GM21526 (cell line): ENCODE results near the gene NDUFC1.

Experiments
- ATAC-seq: cut with Tn5 transposase; IDR thresholded peaks from one replicate; pipeline ENCODE4 v1.9.1; 2021; ENCODE audit warnings: moderate library complexity; ENCODE audit not compliant: unreplicated experiment, low FRiP score

Gene NDUFC1

DNA sequence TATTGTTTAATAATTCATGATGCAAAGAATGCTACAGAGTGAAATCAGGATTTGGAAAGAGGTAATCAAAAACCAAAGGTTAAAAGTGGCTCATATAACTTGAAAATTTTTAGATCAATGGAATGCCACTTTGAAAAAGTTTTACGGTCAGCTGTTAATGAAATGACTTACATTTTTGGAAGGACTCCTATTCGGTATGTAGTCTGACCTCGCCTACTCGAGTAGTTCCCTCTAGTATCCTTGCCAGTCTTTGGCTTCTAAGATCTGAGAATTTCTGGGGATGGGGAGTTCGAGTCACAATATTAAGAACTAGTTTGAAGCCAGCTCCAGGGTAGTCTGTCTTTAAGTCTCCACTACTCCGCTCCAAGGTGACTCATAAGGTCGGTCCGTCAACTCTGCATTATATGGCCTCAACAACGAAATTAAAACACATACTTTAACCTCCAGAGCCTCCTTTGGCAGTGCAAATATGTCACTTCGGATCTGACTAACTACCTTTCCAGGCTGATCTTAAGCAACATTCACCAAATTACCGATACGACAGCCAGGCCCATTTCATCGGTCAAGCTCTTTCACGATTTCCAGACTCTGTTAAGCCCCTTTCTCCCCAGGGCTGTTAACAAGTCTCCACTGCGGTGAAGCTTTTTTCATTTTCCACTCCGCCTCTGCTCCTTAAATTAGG is 1.7 kb downstream of the NDUFC1 start:
- ATAC-seq, result peak; percentile 9

DNA sequence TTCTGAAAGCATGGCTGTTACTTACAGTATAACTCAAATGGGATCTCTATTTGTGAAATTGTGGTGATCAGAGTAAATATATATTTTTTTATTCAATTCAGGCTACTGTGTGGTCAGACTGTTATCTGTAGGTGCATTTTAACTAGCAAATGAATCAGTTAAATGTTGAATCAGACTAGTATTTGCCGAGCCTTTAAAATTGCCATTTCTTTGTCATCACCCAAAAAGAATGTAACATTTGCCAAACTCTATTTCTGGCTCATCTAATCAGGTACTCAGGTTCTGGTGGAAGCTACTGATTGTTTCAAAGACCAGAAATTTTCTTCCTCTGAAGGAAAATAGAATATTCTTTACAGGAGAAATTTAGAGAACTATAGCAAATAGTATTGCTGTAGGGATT is 2.7 kb downstream of the NDUFC1 start:
- ATAC-seq, result no peak

DNA sequence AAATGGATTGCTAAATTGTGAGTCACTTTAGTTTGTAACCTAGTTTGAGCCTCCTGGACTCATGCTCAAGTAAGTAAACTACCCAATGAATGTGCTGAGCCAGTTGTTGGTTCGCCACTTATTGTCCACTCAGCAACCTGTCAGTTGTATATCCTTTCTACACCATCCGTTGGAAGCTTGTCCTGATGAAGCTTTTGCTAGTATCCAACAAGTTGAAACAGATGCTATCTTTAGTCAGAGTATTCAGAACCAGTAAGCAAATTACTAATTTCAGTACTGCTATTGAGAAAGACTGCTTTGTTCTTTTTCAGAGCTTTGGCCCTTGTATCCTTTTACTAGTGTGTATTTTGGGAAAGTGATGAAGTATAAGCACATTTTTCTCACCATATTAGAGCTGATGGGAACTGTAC is 5.3 kb downstream of the NDUFC1 start:
- ATAC-seq, result no peak

DNA sequence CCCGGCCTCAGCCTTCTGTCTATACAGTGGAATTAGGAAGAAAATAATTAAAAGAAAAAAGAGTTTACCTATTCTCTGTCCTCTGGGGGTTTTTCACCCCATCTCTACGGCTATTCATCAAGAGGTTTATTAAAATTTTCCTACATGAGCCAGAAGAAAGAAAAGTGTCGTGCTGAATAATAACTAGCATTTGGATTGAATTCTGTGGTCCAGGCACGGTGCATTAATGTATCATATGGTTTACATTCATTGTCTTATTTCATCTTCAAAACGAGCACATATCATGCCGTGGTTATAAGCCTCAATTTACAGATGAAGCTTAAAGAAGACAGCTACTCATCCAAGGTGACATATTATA is 6.4 kb downstream of the NDUFC1 start:
- ATAC-seq, result peak; percentile 1

DNA sequence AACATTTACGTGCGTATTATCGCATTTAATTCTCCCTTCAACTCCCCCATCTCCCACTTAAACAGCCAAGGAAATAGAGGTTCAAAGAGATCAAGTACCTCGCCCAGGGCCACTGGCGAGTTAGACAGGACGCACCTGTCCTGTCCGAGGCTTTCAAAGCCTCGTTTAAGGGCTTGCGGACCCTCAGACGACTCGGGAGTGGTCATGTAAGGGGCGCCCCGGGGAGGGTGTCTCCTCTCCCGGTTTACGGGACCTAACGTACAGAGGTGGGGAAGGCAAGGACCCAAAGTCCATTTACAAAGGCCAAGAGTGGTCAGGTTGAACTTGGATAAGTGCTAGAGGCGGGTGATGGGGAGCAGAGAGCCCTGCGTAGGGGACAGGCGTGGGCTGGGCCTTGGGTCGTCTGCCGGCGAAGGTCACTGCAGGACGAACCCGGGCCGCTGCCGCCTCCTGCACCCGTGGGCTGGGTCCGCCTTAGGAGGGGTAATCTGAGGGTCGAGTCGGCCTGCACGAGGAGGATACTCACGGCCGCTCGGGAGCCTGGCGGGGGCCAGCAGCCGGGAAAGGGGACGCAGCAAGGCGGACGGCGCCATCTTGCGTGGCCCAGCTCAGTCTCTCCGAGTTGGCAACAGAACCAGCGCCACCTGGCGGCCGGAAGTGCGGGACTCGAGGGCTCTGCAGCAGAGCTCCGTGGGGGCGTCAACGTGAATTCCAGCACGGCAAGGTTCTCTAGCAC is 6.9 kb downstream of the NDUFC1 start:
- ATAC-seq, result peak; percentile 96

DNA sequence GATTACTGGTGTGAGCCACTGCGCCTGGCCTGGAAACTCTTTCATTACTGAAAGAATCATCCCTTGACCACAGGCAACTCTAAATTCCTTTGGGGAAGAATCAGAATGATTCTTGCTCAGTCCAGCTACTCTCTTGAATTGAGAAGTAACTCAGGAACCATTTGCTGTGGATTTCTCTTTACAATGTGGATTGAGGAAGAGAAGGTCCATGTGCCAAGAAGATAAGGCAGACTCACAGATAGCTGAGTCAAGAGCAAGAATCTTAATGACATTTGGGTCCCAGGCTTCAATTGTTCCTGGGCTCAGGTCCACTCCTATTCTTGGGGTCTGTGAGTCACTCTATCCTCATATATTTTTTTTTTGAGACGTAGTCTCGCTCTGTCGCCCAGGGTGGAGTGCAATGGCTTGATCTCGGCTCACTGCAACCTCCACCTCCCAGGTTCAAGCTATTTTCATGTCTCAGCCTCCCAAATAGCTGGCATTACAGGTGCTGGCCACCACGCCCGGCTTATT is 16.0 kb downstream of the NDUFC1 start:
- ATAC-seq, result no peak

DNA sequence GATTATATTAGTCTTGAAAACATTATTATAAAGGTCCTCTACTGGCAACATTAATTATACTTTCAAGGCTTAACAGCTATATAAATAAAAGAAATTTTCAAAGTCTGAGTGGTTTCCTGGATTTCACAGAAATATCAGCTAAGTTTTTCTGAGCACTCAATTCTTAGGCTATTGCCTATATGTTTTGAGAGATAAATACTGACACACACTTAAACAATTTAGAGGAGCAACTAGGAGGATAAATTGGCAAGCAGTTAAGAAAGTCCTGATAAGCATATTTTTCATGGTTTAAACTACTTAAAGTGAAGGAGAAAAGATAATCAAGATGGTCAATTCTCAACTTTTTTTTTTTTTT is 19.6 kb downstream of the NDUFC1 start:
- no peak for ATAC-seq

DNA sequence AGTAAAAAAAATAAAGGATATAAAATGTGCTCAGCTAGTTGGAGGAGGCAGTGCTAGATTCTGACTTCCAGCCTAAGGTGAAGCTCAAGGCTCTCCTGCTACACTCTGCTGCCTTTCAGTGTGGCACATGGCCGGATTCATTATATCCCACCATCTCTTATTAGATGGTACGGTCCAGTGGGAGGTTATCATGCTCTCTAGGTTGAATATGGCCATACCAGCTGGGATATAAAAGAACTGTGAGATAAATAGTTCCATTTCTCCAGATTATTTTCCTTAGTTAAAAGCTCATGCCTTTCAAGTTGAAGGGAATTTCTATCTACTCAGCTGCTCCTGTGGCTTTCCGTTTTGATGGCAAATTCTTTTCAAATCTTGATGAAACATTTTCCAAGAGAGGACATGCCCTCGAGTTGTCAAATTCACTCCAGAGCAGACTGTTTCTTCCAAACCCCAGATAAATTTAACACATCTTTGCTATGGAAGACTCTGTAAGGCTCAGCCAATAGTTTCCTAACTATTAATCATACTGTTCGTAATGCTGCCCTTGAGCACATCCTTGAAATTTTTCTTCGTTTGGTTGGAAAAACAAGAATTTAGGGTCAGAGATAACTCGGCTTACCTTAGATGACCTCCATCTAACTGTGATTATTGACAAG is 20.1 kb downstream of the NDUFC1 start:
- ATAC-seq, result no peak

DNA sequence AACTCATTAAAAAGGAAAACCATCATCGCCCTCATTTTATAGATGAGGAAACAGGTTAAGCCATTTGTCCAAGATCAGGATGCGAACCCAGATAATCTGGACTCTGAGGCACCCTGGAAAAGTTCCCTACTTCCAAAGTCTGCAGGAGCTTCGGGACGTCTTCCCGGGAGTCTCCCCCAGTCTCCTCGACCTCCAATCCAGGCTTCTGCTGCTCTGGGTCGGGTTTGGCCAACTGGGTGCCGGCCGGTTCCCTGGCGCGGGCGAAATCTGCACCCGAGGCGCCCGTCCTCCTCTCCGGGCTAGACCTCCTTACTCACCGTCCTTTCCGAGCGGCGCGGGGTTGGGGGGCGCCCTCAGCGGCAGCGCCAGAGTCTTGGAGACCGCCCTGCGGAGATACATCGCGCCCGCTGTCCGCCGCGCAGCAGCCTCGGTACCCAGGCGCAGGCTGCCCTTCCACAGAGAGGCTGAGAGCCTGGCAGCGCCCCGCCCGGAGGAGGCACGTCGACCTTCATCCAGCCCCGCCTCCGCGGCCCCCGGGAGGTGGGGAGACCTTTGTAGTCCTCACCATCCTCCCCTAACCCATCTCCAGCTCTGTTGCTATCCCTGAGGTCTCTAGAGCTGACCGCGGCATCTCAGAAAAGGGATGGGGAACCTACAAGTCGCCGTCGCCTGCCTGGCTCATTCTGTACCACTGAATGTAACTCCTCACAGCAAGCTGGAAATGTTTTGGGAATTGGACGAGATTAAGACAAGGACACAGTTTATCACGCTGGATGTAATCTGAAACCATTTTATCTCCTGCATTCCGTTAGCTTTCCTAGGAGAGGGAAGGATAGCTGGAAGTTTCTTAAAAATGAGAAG is 22.3 kb downstream of the NDUFC1 start, which contains the start of gene MGARP:
TSS of gene MGARP (minus strand) at position 466 of the 861 bp plus-strand sequence. CDS start at position 399, 67 bp downstream.
- no peak for ATAC-seq

DNA sequence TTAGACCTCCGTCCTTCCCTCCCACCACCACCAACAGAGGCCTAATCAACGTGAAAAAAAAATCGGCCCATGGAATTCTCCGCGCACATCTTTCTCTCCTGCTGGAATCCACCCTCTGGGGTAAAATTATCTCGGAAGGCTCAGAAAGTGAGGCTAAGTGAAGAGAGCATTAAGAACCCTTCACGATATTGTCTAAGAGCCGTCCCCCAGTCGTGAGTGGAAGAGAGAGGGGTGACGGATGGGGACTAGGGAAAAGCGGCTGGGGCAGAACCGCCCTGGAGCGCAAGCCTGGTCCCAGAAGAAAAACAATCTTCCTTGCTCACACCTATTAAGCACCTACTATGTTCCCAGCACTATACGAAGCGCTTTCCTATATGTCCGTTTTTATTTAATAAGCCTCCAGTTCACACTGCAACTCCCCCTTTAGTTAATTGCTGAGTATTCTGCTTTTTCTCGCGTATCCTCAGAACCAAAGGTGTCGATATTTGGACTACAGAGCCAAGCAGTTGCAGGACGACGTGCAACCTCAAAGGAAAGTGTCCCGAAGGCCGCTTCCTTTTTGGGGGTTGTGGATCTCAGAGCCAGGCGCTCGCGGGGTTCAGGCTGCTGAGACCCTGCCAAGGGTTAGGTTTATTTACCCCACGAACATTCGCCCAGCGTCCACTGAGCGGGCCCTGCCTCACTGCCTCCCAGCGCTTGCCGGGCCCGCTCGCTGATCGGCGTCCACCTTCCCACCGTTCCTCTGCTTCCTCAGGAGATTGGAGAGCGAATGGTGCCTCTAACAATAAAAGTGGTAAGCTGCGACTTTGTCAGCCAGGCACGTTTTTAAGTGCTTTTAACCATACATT is 23.1 kb downstream of the NDUFC1 start:
- ATAC-seq, result no peak

DNA sequence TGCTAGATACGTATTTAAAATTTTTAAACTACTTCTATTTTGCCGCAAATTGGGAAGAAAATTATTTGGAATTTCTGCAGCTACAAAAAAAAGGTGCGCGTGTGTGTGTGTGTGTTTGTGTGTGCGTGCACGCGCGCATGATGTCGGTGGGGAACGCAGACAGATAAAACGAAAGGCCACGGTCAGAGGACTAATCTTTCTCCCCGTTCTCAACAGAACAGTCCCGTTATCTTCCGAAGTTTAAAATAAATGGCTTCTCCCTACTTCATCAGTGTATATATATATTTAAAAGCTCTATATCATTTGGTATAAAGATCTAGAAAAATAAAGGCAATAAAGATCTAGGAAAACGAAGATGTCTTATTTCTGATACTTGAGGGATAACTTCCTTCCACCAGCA is 23.8 kb downstream of the NDUFC1 start:
- ATAC-seq, result no peak

DNA sequence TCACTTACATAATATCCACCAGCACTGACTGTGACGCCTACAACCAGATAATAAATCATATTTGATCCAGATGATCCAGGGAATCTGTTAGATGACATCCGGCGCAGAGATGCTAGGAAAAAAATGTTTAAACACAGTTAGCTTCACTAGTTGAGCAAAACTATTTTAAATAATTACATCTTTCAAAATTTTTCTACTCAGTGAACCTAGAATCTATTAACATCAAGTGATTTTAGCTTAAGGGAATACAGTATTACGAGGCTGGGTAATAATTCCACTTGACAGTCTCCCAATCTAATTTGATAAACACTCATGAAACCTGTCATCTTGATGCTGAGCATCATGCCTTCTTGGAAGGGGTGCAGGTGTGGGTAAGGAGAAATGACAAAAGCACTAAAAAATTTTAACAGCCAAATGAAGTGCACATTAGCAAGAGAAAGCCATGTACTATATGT is 27.0 kb downstream of the NDUFC1 start:
- no peak for ATAC-seq

DNA sequence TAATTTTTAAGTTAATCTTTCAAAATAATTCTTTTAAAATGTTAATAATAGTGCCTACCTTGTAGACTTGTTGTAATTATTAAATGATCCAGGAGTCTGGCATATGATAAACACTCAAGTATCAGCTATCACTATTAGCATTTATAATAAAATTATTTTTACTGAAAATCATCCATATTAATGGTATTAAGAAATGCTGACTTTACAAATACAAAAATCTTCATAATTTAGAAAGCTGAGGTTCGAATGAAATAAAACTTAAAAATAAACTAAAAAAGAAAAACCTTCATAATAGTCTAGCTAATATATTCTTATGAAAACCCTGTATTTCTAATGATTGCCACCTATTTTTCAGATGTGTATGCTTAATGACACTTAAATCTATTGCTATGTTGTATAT is 27.5 kb downstream of the NDUFC1 start:
- no peak for ATAC-seq

DNA sequence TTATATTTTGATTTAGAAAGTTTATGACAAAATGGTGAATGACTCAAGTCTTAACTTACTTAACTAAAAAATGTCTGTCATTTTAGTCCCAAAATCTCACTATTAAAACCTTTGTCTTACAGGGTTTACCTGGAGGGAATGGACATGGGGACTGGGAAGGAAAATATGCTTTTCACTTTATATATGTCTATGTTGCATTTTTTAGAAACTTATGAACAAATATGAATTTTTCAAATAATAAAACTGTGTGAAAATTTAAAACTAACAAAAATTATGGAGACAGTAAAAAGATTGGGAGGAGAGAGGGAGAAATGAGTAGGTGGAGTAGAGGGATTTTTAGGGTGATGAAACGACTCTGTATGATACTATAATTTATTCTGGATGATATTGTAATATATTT is 28.4 kb downstream of the NDUFC1 start:
- ATAC-seq, result no peak

DNA sequence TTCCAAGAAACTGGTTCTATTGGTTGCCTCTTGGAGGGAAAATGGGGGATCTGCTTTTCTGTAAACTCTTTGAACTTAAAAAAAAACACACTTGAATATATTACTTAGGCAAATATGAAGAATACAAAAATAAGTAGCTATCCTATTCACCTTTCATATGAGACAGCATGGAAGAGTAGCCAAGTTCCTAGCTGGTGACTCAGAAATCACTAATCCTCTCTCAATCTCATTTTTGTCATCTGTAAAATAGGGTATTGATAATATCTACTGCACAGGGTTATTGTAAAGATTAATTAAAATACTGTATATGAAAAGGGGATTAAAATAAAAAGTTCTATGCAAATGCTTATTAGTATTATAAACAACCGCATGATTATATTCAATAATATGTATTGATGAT is 35.0 kb downstream of the NDUFC1 start:
- no peak for ATAC-seq

DNA sequence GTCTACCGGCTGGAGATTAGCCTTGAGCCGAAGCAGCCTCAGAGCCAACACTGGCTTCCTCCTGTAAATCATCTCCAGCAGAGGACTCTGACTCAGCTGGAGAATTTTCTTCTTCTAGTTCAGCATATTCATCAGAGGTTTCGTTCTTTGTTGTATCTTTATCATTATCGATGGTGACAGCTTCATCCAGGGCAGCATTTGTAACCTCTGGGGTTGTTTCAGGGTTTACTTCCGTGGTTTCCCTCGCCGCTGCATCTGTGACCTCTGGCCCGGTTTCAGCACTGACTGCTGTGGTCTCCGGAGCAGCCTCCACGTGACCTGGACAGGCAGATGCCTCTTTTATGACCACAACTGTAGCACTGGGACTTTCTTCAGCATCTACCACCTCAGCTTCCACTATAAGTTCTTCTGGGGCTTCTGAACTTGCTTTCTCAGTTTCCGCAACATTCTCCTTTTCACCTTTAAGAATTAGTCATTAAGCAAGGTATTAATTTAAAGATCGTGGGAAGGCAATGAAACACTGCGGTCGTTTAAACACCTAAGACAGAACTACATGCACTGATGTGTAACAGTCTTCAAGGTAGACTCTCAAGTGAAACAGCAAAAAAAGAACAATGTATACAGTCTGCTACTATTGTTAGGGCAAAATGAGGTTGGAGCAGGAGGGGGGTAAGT is 35.6 kb downstream of the NDUFC1 start:
- peak; percentile 99 for ATAC-seq

DNA sequence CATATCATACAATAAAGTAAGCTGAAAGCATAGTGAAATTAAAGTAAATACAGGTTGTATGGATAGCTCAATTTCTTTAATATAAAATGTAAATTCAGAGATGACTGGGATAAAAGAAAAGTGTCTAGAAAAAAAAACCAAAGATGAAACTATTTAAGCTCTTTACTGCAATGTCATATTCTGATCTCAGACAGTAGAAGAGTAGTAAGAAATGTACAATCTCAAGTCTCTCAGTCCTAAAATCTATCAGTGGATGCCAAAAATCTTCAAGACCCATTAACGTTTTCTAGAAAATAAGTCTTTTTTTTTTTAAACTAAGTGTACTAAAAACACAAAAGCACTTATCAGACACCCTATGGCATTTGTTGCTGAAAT is 36.1 kb downstream of the NDUFC1 start:
- ATAC-seq, result no peak

DNA sequence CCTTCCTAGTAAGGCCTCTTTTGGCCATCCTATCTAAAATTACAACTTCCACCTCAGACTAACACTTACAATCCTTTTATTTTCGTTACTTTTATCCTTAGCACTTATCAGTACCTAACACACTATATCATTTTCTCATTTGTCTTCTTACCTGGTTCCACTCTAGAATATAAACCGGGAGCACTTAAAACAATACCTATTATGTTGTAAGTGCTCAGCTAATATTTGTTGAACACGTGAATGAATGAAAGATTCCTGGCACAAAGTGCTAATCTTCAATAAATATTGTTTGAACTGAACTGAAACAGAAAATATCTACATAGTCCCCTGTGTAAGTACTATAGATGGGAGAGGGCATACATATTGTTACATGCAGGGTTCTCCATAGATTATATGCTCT is 36.6 kb downstream of the NDUFC1 start:
- ATAC-seq, result no peak

DNA sequence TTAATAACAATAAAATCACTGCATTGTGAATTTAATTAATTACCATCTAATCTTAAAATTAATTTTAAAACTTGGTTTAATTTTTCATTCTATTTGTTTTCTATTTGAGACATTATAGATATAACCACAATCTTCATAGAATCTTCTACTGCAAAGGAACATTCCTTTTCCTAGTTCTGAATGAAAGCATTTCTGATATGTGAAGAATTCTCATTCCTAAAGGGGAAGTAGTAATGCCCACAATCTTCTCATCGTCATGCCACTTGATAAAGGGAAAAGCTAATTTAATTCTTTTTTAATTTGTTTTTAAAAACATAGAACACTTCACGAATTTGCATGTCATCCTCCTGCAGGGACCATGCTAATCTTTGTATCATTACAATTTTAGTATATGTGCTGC is 45.9 kb downstream of the NDUFC1 start:
- no peak for ATAC-seq
